ENCODE measurements around the gene FNIP2.

- TF ChIP-seq, protein P1, sequence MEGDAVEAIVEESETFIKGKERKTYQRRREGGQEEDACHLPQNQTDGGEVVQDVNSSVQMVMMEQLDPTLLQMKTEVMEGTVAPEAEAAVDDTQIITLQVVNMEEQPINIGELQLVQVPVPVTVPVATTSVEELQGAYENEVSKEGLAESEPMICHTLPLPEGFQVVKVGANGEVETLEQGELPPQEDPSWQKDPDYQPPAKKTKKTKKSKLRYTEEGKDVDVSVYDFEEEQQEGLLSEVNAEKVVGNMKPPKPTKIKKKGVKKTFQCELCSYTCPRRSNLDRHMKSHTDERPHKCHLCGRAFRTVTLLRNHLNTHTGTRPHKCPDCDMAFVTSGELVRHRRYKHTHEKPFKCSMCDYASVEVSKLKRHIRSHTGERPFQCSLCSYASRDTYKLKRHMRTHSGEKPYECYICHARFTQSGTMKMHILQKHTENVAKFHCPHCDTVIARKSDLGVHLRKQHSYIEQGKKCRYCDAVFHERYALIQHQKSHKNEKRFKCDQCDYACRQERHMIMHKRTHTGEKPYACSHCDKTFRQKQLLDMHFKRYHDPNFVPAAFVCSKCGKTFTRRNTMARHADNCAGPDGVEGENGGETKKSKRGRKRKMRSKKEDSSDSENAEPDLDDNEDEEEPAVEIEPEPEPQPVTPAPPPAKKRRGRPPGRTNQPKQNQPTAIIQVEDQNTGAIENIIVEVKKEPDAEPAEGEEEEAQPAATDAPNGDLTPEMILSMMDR (conservative IDR thresholded peaks at IDR 0.05 in 1 of 2, IDR thresholded peaks at IDR 0.05 in 1 of 2; ENCODE audit: low read depth in 1 of 2, low read length in 2 of 2): no peak
- TF ChIP-seq EZH2 (IDR thresholded peaks at IDR 0.05; ENCODE audit: low read length, missing control alignments): no peak
Observed at GRCh38 chr4:158836002-158836369, 67.2 kb downstream of the FNIP2 start.
